DOHH2 (cell line): ENCODE measurements around the gene SLC43A2.

ENCODE experiments used
- H3F3A ChIP-seq: fragments of 200-600 bp; sonication (generic), shearing (Covaris generic); 2 replicates; pipeline ENCODE4 v1.6.0; 2016; ENCODE audit warnings: antibody characterized with exemption, mild to moderate bottlenecking; ENCODE audit not compliant: control insufficient read depth, insufficient read depth
- H3K27ac ChIP-seq: fragments of 200-600 bp; sonication (generic); 2 replicates; pipeline ENCODE4 v1.5.1; 2014; ENCODE audit warnings: low read depth, mild to moderate bottlenecking, low read length, moderate library complexity
- H3K27me3 ChIP-seq: fragments of 200-600 bp; sonication (generic); 2 replicates; pipeline ENCODE4 v1.6.1; 2014; ENCODE audit warnings: mild to moderate bottlenecking, low read length, mixed read lengths; ENCODE audit not compliant: control insufficient read depth
- H3K36me3 ChIP-seq: fragments of 200-600 bp; sonication (generic); 2 replicates; pipeline ENCODE4 v1.6.1; 2014; ENCODE audit warnings: mild to moderate bottlenecking, low read length, moderate library complexity, mixed read lengths; ENCODE audit not compliant: control insufficient read depth
- H3K4me1 ChIP-seq: fragments of 200-600 bp; sonication (generic); 2 replicates; pipeline ENCODE4 v1.6.1; 2014; ENCODE audit warnings: mild to moderate bottlenecking, low read length, mixed read lengths; ENCODE audit not compliant: control insufficient read depth
- H3K4me2 ChIP-seq: fragments of 200-600 bp; sonication (generic); 2 replicates; pipeline ENCODE4 v1.6.0; 2014; ENCODE audit warnings: mild to moderate bottlenecking, low read length, moderate library complexity
- H3K4me3 ChIP-seq: fragments of 200-600 bp; sonication (generic); 2 replicates; pipeline ENCODE4 v1.5.1; 2014; ENCODE audit warnings: mild to moderate bottlenecking, low read length, mixed read lengths
- H3K79me2 ChIP-seq: fragments of 200-600 bp; sonication (generic); 2 replicates; pipeline ENCODE4 v1.6.1; 2014; ENCODE audit warnings: mild to moderate bottlenecking, low read length, mixed read lengths; ENCODE audit not compliant: control insufficient read depth
- H3K9me2 ChIP-seq: fragments of 200-600 bp; sonication (generic); replicated peaks from 2 replicates; pipeline ENCODE4 v1.6.1; 2014; ENCODE audit warnings: mild to moderate bottlenecking, low read length, mixed read lengths; ENCODE audit not compliant: control insufficient read depth
- H3K9me3 ChIP-seq: fragments of 200-600 bp; sonication (generic); 2 replicates; pipeline ENCODE4 v1.6.1; 2014; ENCODE audit warnings: antibody characterized with exemption, low read length, mixed read lengths; ENCODE audit not compliant: control insufficient read depth, insufficient read depth
- H4K20me1 ChIP-seq: fragments of 200-600 bp; sonication (generic); 2 replicates; pipeline ENCODE4 v1.6.0; 2014; ENCODE audit warnings: low read depth, mild to moderate bottlenecking, antibody characterized with exemption, low read length, moderate library complexity; ENCODE audit not compliant: control insufficient read depth, insufficient read depth
- EZH2phosphoT487 ChIP-seq: fragments of 200-600 bp; sonication (generic); IDR thresholded peaks from 2 replicates; pipeline ENCODE4 v1.6.1; 2017; ENCODE audit warnings: borderline replicate concordance, mild to moderate bottlenecking, antibody characterized with exemption, low read length, moderate library complexity, mixed read lengths
- TF ChIP-seq, protein P1 (sequence below): fragments of 200-600 bp; sonication (generic); IDR thresholded peaks from one replicate; pipeline ENCODE4 v1.5.1; 2014; ENCODE audit warnings: antibody characterized with exemption, mild to moderate bottlenecking, low read depth, low read length; ENCODE audit not compliant: poor library complexity, severe bottlenecking

SLC43A2 gene

DNA sequence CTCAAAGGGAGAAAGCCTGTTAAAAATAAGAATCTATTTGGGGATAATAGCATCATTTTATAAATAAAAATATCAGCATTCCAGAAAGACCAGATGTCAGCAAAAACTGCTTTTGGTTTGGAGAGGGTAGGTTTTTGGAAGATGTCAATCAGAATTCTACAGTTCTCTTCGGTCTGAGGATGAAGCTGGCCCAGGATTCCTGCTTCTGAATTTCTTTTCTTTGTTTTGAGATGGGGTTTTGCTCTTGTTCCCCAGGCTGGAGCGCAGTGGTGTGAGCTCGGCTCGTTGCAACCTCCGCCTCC, 35.1 kb downstream of the SLC43A2 start:
- peaks cover 40% of the 10 kb centered on the region for H3K79me2 ChIP-seq
- peaks cover 83% of the 10 kb centered on the region for H3K4me1 ChIP-seq
- H3K36me3 ChIP-seq = peaks cover 53% of the 10 kb centered on the region
- H3F3A ChIP-seq = peaks cover 25% of the 10 kb centered on the region
- H3K27me3 ChIP-seq = no peaks in the 10 kb centered on the region
- no peaks in the 10 kb centered on the region for H3K9me2 ChIP-seq
- H3K27ac ChIP-seq = peak overlapping the region; percentile 100
- no peaks in the 10 kb centered on the region for H4K20me1 ChIP-seq
- H3K4me3 ChIP-seq = peak overlapping the region; percentile 74
- H3K9me3 ChIP-seq = no peaks in the 10 kb centered on the region
- H3K4me2 ChIP-seq = peak overlapping the region; percentile 94
- no peak for TF ChIP-seq EZH2phosphoT487
- TF ChIP-seq, protein P1, sequence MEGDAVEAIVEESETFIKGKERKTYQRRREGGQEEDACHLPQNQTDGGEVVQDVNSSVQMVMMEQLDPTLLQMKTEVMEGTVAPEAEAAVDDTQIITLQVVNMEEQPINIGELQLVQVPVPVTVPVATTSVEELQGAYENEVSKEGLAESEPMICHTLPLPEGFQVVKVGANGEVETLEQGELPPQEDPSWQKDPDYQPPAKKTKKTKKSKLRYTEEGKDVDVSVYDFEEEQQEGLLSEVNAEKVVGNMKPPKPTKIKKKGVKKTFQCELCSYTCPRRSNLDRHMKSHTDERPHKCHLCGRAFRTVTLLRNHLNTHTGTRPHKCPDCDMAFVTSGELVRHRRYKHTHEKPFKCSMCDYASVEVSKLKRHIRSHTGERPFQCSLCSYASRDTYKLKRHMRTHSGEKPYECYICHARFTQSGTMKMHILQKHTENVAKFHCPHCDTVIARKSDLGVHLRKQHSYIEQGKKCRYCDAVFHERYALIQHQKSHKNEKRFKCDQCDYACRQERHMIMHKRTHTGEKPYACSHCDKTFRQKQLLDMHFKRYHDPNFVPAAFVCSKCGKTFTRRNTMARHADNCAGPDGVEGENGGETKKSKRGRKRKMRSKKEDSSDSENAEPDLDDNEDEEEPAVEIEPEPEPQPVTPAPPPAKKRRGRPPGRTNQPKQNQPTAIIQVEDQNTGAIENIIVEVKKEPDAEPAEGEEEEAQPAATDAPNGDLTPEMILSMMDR = no peak

DNA sequence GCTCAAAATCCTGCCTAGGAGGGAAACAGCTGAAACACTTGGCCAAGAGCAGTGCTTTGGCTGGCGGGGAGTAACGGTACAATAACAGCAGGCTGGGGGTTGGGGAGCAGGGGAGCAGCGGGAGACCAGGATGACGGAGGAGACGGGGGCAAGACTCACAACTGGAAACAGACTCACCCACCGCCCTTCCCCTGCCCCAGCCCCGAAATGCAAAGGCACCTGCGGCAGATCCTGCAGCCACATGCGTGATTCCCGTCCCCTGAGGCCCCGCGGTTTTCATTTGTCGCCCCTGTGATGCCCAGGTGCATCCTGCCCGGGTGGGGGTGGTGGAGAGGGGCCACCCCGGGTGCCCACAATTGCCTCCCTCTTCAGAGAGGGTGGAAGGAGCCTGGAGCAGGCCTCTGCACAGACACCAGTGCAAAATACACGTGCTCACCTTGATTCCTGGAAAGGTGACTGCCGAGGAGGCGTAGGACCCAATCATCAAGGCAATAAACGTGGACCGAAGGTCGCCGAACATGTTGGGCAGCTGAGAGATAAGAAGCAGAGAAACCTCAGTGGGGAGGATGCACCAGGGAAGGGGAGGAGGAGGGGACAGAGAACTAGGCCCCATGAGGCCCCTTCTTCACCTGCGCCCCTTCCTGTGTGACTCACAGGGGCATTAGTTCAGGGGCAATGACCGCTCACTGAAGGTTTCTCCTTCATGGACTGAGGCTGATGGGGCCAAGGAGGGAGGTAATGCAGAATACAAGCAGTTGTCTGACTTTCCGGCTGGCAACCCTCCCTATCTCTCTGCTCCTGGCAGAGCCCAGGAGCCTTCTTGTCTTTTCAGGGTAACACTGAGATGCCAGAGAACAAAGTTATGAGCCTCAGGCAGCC, 35.6 kb downstream of the SLC43A2 start:
- Histone ChIP-seq H3K4me1 (peaks cover 79% of the 10 kb centered on the region), H3K4me2 (peak overlapping the region; percentile 94), H3K79me2 (peaks cover 36% of the 10 kb centered on the region), H3K9me2 (no peaks in the 10 kb centered on the region), H4K20me1 (no peaks in the 10 kb centered on the region), H3K4me3 (peak overlapping the region; percentile 74), H3K27ac (peak overlapping the region; percentile 100), H3K36me3 (peaks cover 57% of the 10 kb centered on the region), H3F3A (peaks cover 25% of the 10 kb centered on the region), H3K9me3 (no peaks in the 10 kb centered on the region), H3K27me3 (no peaks in the 10 kb centered on the region)
- TF ChIP-seq, protein P1 = no peak

DNA sequence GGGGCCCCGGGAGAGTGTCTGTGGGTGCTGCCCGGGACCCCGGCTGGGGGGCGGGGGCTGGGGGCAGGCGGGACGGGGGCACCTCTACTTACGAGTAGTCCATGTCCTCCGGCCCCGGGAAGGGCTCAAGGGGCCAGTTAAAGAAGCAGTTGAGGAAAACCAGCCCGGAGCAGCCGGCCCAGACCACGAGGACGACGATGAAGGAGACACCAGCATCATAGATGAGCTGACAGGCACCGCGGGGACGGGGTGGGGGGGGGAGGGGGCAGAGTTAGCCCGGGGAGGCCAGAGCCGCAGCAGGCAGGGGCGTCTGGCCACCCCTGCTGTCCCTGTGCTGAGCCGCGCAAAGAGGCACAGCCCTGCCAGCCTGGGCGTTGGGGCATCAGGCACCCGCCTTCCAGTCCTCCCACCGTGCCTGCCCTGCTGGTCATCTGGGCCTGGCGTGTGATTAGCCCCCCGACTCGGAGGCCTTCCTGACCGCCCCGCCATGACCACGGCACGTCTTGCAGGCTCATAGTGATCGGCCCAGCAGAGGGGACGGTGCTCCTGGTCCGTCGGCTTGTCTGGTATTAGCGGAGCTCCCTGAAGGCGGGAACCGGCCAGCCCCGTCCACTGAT, 37.1 kb downstream of the SLC43A2 start:
- Histone ChIP-seq H3K4me2 (peak overlapping the region; percentile 94), H3K9me2 (no peaks in the 10 kb centered on the region), H3K4me3 (peak overlapping the region; percentile 74), H4K20me1 (no peaks in the 10 kb centered on the region), H3K79me2 (peaks cover 28% of the 10 kb centered on the region), H3K36me3 (peaks cover 71% of the 10 kb centered on the region), H3F3A (peaks cover 25% of the 10 kb centered on the region), H3K9me3 (no peaks in the 10 kb centered on the region), H3K27me3 (no peaks in the 10 kb centered on the region), H3K27ac (peak overlapping the region; percentile 100), H3K4me1 (peaks cover 74% of the 10 kb centered on the region)
- TF ChIP-seq, protein P1 = no peak
- no peak for TF ChIP-seq EZH2phosphoT487
